ENCODE data around the gene SEBOX. TPM values are rescaled to one million over a fixed set of nuclear protein-coding genes. Genes with fewer than 3 reads are reported as not detected.
A peak's percentile ranks its signal among the peaks of the same experiment; 100 is the strongest.

Gene SEBOX
- total and polyA plus RNA-seq, 2 donors (not counting 1 experiment from before 2014, with no cell fraction given): not detected

DNA sequence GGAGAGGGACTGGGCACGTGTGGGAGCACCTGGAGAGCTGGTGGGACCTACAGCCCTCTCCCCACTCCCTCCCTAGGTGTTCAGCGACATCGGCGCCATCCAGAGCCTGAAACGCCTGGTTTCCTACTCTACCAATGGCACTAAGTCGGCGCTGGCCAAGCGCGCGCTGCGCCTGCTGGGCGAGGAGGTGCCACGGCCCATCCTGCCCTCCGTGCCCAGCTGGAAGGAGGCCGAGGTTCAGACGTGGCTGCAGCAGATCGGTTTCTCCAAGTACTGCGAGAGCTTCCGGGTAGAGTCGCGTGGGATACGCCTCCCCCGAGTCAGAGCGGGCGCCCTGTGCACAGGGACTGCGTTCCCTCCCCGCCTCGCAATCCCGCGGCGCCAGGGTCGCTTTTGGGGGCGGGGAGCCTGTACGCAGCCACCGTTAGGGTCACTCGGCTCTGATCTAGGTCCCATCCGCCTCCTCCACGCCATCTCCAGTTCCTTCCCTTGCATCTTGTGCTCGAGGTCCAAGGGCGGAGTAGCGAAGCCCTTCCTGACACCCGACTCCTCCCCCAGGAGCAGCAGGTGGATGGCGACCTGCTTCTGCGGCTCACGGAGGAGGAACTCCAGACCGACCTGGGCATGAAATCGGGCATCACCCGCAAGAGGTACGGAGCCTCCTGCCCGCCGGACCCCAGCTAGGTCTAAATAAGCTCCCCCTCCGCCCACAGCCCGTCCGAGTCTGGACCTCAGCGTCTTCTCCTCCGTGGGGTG is 19.5 kb upstream of the SEBOX start:
- H2AFZ ChIP-seq (ENCODE audit: insufficient read depth, low read depth, low read length, poor library complexity, severe bottlenecking): peak overlapping the region; percentile 79
- peaks cover 16% of the 10 kb centered on the region for H3K79me2 ChIP-seq (ENCODE audit: control insufficient read depth, insufficient read depth, low read length)
- DNase-seq (peak; percentile 53), ATAC-seq (ENCODE audit: low read depth) (peak; percentile 81)
- H3K4me3 Mint-ChIP-seq: peak overlapping the region; percentile 92
- ChIA-PET POLR2A (no interaction called here), CTCF (interaction anchor here (1.1 kb wide), 1 partner anchor 32 kb away, joined by 6 read pairs; no protein-coding TSS in a partner anchor)
- peaks cover 0 to 32% (median 2%) of the 10 kb centered on the region in 4 experiments for H3K27me3 ChIP-seq (replicated peaks in 1 of 4; ENCODE audit: control extremely low read depth in 1 of 4, control insufficient read depth in 3 of 4, insufficient read depth in 4 of 4, low read length in 3 of 4)
- peak overlapping the region; percentile 30 to 74 (median 56) for H3K4me3 ChIP-seq (ENCODE audit: control extremely low read depth in 1 of 5, extremely low read depth in 1 of 5, insufficient read depth in 1 of 5, low read depth in 2 of 5, low read length in 4 of 5)
- H4K20me1 ChIP-seq (ENCODE audit: control insufficient read depth, insufficient read depth, low read length, poor library complexity, severe bottlenecking): peaks cover 14% of the 10 kb centered on the region
- TF ChIP-seq EZH2 (IDR thresholded peaks at IDR 0.05; ENCODE audit: borderline replicate concordance, insufficient read depth, low read depth, low read length, poor library complexity, severe bottlenecking): no peak
- TF ChIP-seq, protein P1, sequence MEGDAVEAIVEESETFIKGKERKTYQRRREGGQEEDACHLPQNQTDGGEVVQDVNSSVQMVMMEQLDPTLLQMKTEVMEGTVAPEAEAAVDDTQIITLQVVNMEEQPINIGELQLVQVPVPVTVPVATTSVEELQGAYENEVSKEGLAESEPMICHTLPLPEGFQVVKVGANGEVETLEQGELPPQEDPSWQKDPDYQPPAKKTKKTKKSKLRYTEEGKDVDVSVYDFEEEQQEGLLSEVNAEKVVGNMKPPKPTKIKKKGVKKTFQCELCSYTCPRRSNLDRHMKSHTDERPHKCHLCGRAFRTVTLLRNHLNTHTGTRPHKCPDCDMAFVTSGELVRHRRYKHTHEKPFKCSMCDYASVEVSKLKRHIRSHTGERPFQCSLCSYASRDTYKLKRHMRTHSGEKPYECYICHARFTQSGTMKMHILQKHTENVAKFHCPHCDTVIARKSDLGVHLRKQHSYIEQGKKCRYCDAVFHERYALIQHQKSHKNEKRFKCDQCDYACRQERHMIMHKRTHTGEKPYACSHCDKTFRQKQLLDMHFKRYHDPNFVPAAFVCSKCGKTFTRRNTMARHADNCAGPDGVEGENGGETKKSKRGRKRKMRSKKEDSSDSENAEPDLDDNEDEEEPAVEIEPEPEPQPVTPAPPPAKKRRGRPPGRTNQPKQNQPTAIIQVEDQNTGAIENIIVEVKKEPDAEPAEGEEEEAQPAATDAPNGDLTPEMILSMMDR (IDR thresholded peaks at IDR 0.05): no peak
- peaks cover 26% of the 10 kb centered on the region for H3K4me1 Mint-ChIP-seq
- intact Hi-C loops (cut with micrococcal nuclease): loop anchor here (2.0 kb wide), 1 partner anchor 14 kb away; the partner anchor contains the start of genes SARM1 and VTN
- peak overlapping the region; percentile 65 for H3K9ac ChIP-seq (ENCODE audit: low read length)
- H3K27me3 Mint-ChIP-seq: peaks cover 27% of the 10 kb centered on the region
- H3K9me3 ChIP-seq (ENCODE audit: control extremely low read depth in 1 of 3, control insufficient read depth in 2 of 3, insufficient read depth in 1 of 3, low read length in 2 of 3): peaks cover 0 to 4% (median 1%) of the 10 kb centered on the region in 3 donors
- 3% methylated on average over 50 of the region's 56 CpGs for WGBS (ENCODE audit: insufficient coverage)
- H3K36me3 ChIP-seq (replicated peaks in 1 of 2; ENCODE audit: control extremely low read depth in 1 of 2, control insufficient read depth in 1 of 2, extremely low read depth in 1 of 2, insufficient read depth in 2 of 2, low read length in 1 of 2): peaks cover 3 to 12% of the 10 kb centered on the region in 2 experiments
- no peak overlapping the region for H3K27ac ChIP-seq (ENCODE audit: low read length in 2 of 2)
- H3K9me3 Mint-ChIP-seq (ENCODE audit: insufficient read depth): no peaks in the 10 kb centered on the region
- peak overlapping the region; percentile 92 for H3K4me2 ChIP-seq (replicated peaks; ENCODE audit: low read depth, low read length, poor library complexity, severe bottlenecking)
- H3K27ac Mint-ChIP-seq: peak overlapping the region; percentile 15
- peaks cover 16 to 20% of the 10 kb centered on the region in 2 donors for H3K4me1 ChIP-seq (ENCODE audit: control insufficient read depth in 2 of 2, insufficient read depth in 2 of 2, low read length in 2 of 2)

Measured in B cell (primary cell).